ENCODE measurements around the gene AARS2. TPM values are rescaled to one million over a fixed set of nuclear protein-coding genes. Genes with fewer than 3 reads are reported as not detected.

The AARS2 gene
- total and polyA plus RNA-seq, 2 of the 8 experiments (the other 6 are each of a cell fraction or from before 2014, with no cell fraction given): 8.6 to 20.4 TPM

DNA sequence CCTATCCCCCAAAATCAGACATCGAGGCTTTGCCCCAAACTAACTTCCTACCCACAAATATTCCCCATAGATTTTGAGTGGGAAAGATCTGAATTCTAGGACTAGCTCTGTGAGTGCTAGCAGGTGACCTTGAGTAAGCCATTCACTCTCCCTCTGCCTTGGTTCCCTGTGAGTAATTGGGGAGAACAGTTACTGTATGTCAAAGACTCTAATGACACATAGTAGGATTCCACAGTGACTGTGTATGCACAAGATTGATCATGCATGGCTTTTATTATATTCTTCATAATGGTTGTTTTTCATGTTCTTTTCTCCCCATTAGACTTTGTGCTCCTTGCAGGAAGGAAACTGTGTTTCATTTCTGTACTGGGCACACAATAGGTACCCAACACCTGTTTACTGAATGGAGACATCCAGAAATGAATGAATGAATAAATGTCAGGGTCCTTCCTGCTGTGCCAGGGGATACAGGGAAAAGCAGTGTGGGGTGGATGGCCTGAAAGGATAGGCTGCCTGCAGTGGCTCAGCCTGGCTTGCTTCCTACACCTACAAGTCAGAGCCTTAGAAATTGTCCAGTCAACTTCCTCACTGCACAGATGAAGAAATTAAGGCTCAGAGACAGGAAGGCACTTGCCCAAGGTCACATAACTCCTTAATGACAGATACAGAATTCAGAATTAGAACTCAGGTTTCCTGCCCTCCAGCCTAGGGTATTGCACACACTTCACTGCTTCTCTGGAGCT, 43.8 kb downstream of the AARS2 start:
- no peak overlapping the region for H2BK20ac ChIP-seq (ENCODE audit: low read length)
- H4K20me1 ChIP-seq (replicated peaks in 1 of 2; ENCODE audit: control insufficient read depth in 1 of 2, insufficient read depth in 2 of 2, low read length in 2 of 2): peaks cover 0 to 1% of the 10 kb centered on the region in 2 experiments
- H3K4me2 ChIP-seq (ENCODE audit: insufficient read depth in 1 of 2, low read depth in 2 of 2, low read length in 2 of 2): peak overlapping the region; percentile 71 to 72; a peak in 3 of 4 replicates
- no peak overlapping the region for H2BK5ac ChIP-seq (ENCODE audit: low read depth, low read length)
- DNase-seq (ENCODE audit: low read depth in 1 of 2, low spot score in 2 of 2) (no peak), FAIRE-seq (no peak)
- peaks cover 0 to 4% of the 10 kb centered on the region in 2 experiments; a peak in 1 of 4 replicates for H3K79me2 ChIP-seq (ENCODE audit: control insufficient read depth in 1 of 2, insufficient read depth in 2 of 2, low read length in 2 of 2)
- no peak overlapping the region for H3K18ac ChIP-seq (ENCODE audit: extremely low read depth, low read length)
- no peak overlapping the region for H3K14ac ChIP-seq (ENCODE audit: insufficient read length)
- peaks cover 0 to 3% (median 0%) of the 10 kb centered on the region in 4 experiments; a peak in 2 of 7 replicates for H3K27me3 ChIP-seq (replicated peaks in 1 of 4; ENCODE audit: control insufficient read depth in 3 of 4, extremely low read depth in 1 of 4, insufficient read depth in 3 of 4, low read length in 3 of 4)
- H2AFZ ChIP-seq (ENCODE audit: low read length): no peak overlapping the region
- H3K4me1 ChIP-seq (replicated peaks in 1 of 4; ENCODE audit: control insufficient read depth in 3 of 4, insufficient read depth in 4 of 4, low read length in 3 of 4): peaks cover 12 to 36% (median 15%) of the 10 kb centered on the region in 4 experiments
- peak overlapping the region in 1 of 4 experiments; percentile 60; a peak in 3 of 8 replicates for H3K4me3 ChIP-seq (ENCODE audit: extremely low read depth in 1 of 4, insufficient read depth in 2 of 4, low read depth in 3 of 4, low read length in 4 of 4)
- no peak overlapping the region for H2AK5ac ChIP-seq (ENCODE audit: low read depth, low read length)
- H3K27ac ChIP-seq (ENCODE audit: low read depth, low read length): no peak overlapping the region
- H4K91ac ChIP-seq (replicated peaks; ENCODE audit: insufficient read length, low read length): no peak overlapping the region
- no peak overlapping the region for H2BK15ac ChIP-seq (ENCODE audit: low read length)
- no peak overlapping the region for H2BK120ac ChIP-seq (replicated peaks; ENCODE audit: low read depth, low read length)
- peaks cover 0 to 9% (median 0%) of the 10 kb centered on the region in 4 experiments; a peak in 3 of 8 replicates for H3K36me3 ChIP-seq (ENCODE audit: control insufficient read depth in 2 of 4, insufficient read depth in 4 of 4, low read length in 3 of 4)
- H3K23me2 ChIP-seq (ENCODE audit: low read depth, low read length): peaks cover 13% of the 10 kb centered on the region
- H3K56ac ChIP-seq (replicated peaks; ENCODE audit: insufficient read length, low read depth, low read length): no peak overlapping the region
- no peak overlapping the region for H3K9ac ChIP-seq (replicated peaks in 1 of 4; ENCODE audit: extremely low read depth in 1 of 4, low read depth in 3 of 4, low read length in 3 of 4)
- H3K23ac ChIP-seq (ENCODE audit: insufficient read length): no peak overlapping the region
- H4K8ac ChIP-seq (ENCODE audit: extremely low read depth, insufficient read depth, low read length): no peak overlapping the region
- H3K79me1 ChIP-seq (ENCODE audit: low read depth, low read length): no peaks in the 10 kb centered on the region; the same call in 1 of the 2 replicates
- ChIA-PET CTCF (ENCODE audit: partially characterized antibody) (interaction anchor here (0.6 to 19.0 kb wide), 17 partner anchors 10 to 138 kb away, joined by 3 to 330 read pairs (median 13); partner anchors contain the start of genes AARS2, HSP90AB1, SLC35B2 and SPATS1), POLR2A (ENCODE audit: partially characterized antibody) (interaction anchor here (1.3 to 12.0 kb wide), 13 partner anchors 9 to 73 kb away, joined by 3 to 138 read pairs (median 11); partner anchors contain the start of genes AARS2, HSP90AB1, SLC35B2 and SPATS1)
- WGBS, 2 experiments (ENCODE audit: extremely low coverage in 1 of 2, insufficient coverage in 1 of 2, insufficient read length in 1 of 2, insufficient replicate concordance in 2 of 2, low coverage in 1 of 2, low lambda C conversion rate in 2 of 2, missing lambda C conversion rate in 1 of 2): 93% methylated on average over 1 of the region's 1 CpG; no CpG with 5 or more reads in 1 of the 2 experiments
- H4K5ac ChIP-seq (ENCODE audit: insufficient read length, low read depth, low read length): no peak overlapping the region
- H2BK12ac ChIP-seq (ENCODE audit: low read depth, low read length): peak overlapping the region; percentile 62; the same call in 1 of the 2 replicates
- H3K4ac ChIP-seq (replicated peaks; ENCODE audit: insufficient read length, low read depth, low read length): no peak overlapping the region
- H3K9me3 ChIP-seq (ENCODE audit: insufficient read depth in 2 of 2, low read depth in 1 of 2, low read length in 1 of 2): no peaks in the 10 kb centered on the region
- TF ChIP-seq KDM5A (IDR thresholded peaks at IDR 0.05; ENCODE audit: low read length) (no peak), CBX8 (IDR thresholded peaks at IDR 0.05; ENCODE audit: borderline replicate concordance, low read depth, low read length) (no peak), SIX5 (IDR thresholded peaks at IDR 0.05; ENCODE audit: low read depth, low read length) (no peak), RFX5 (IDR thresholded peaks at IDR 0.05; ENCODE audit: borderline replicate concordance, low read depth, low read length) (no peak), SP2 (IDR thresholded peaks at IDR 0.05; ENCODE audit: low read length) (no peak), EGR1 (IDR thresholded peaks at IDR 0.05; ENCODE audit: borderline replicate concordance, low read depth, low read length) (no peak), NANOG (IDR thresholded peaks at IDR 0.05; ENCODE audit: insufficient read depth, low read depth, low read length, poor library complexity, severe bottlenecking) (no peak)
- TF ChIP-seq, protein P1, sequence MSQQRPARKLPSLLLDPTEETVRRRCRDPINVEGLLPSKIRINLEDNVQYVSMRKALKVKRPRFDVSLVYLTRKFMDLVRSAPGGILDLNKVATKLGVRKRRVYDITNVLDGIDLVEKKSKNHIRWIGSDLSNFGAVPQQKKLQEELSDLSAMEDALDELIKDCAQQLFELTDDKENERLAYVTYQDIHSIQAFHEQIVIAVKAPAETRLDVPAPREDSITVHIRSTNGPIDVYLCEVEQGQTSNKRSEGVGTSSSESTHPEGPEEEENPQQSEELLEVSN (IDR thresholded peaks at IDR 0.05): no peak
